HUES6 (cell line): ENCODE measurements around the gene DLGAP1.
"Not testable (repeated sequence)": the region's sequence is repeated elsewhere in the genome, so short reads cannot be mapped to it uniquely, and the experiment has no call there.

ENCODE experiments used
- H3K27ac ChIP-seq: 2 replicates; pipeline ENCODE4 v1.7.0; 2013; ENCODE audit warnings: low read depth, mild to moderate bottlenecking, low read length, inconsistent platforms
- H3K27me3 ChIP-seq: 2 replicates; pipeline ENCODE4 v1.6.1; 2013; ENCODE audit warnings: low read length; ENCODE audit not compliant: control insufficient read depth, insufficient read depth
- H3K36me3 ChIP-seq: 2 replicates; pipeline ENCODE4 v1.6.1; 2013; ENCODE audit warnings: low read length; ENCODE audit not compliant: control insufficient read depth, insufficient read depth
- H3K4me1 ChIP-seq: 2 replicates; pipeline ENCODE4 v1.6.1; 2013; ENCODE audit warnings: low read length; ENCODE audit not compliant: control insufficient read depth, insufficient read depth
- H3K4me3 ChIP-seq: 2 replicates; pipeline ENCODE4 v1.5.1; 2013; ENCODE audit warnings: low read depth, low read length
- H3K9ac ChIP-seq: one replicate; pipeline ENCODE4 v1.6.1; 2013; ENCODE audit warnings: mild to moderate bottlenecking, low read length
- H3K9me3 ChIP-seq: 2 replicates; pipeline ENCODE4 v1.6.1; 2013; ENCODE audit warnings: low read depth, low read length; ENCODE audit not compliant: control insufficient read depth, insufficient read depth

DLGAP1 gene

DNA sequence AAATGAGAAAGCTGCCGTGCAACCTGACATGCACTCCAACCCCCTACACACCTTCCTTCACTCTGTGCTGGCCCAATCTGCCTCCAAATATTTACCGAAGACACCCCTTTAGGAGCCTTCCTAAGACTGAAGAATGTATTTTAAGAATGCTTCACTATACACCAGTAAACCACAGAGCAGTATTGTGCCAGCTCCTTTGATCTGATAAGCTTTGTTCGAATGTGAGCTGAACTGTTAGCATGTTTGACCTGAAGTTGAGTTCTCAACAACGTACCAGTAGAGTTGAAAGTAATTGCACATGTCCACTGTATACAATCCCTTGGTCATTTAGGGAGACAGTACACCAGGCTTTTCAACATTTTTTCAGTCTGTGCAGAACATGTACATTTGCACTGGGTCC lies 745.9 kb downstream of the DLGAP1 start:
- Histone ChIP-seq H3K4me1 (no peaks in the 10 kb centered on the region), H3K4me3 (no peak overlapping the region), H3K9me3 (no peaks in the 10 kb centered on the region), H3K36me3 (no peaks in the 10 kb centered on the region), H3K27me3 (no peaks in the 10 kb centered on the region), H3K27ac (no peak overlapping the region), H3K9ac (no peak overlapping the region)

DNA sequence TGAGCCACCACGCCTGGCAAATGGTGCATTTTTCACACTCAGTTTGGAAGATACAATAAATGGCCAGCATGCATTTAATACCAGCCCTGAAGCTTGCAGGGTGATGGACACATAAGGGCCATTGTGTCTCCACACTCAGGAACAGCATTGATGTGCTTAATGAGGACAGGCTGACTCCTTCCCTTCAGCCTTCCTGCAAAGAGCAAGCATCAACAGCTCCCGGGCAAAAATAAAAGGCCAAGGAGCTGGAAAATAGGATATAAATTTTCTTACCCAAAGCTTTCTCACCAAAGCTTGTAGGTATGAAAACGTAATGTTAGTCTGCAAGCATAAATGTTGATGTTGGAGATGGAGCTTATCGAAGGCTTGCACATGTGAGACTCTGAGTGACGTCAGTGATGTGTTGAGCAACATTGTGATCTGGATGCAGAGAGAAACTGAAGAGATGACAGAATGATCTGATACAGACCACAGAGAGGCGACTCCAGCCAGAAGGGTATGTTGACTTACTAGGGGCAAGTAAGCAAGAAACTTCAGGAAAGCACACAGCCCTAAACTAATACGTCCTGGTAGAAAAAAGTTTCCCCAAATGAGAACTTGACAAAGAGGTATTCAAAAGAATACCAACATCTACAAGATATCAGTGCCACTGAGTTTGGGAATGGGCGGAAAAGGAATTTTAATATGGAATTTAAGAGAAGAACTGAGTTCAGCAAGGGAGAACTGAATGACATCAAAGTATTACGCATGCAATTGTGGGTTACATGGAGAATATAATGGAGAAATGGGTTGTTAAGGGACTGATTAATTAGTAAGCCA lies 748.6 kb downstream of the DLGAP1 start:
- Histone ChIP-seq H3K4me1 (no peaks in the 10 kb centered on the region), H3K27ac (no peak overlapping the region)

DNA sequence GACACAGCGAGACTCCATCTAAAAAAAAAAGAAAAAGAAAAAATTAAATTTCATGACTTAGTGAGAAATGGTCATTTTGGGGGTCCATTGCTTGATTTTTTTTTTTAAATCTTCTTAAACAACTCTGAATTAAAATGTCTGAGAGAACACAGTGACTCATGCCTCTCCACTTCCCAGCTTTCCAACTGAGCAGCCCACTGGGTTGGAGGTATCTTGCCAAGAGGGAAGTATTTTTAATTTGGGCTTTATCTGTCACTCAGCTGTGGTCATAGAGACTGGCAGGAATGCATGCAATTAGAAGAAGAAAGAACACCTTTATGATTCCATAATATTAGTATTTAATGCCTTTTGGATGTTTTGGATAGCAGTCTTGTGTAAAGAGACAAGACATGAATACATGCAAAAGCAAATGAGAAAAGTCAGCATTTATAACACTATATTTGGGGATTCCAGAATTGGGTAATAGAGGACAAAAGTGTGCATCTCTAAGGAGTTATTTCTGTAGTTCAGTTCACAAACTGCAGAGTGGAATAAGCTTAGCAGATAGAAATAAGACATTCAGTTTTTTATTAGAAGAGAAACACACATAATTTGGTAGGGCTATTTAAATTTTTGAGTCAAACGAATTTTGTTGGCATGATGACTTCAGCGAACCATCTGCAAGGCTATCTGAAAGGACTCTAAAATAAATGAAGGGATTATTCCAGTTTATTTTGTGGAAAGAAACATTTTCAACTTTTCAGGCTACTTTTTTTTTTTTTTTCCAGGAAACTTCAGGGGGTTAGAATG lies 750.4 kb downstream of the DLGAP1 start:
- H3K9me3 ChIP-seq, result no peaks in the 10 kb centered on the region

More for the DNA sequence above, 748.6 kb downstream of the DLGAP1 start:
- Histone ChIP-seq H3K27me3 (no peaks in the 10 kb centered on the region), H3K9me3 (no peaks in the 10 kb centered on the region), H3K36me3 (no peaks in the 10 kb centered on the region), H3K4me3 (no peak overlapping the region), H3K9ac (no peak overlapping the region)

DNA sequence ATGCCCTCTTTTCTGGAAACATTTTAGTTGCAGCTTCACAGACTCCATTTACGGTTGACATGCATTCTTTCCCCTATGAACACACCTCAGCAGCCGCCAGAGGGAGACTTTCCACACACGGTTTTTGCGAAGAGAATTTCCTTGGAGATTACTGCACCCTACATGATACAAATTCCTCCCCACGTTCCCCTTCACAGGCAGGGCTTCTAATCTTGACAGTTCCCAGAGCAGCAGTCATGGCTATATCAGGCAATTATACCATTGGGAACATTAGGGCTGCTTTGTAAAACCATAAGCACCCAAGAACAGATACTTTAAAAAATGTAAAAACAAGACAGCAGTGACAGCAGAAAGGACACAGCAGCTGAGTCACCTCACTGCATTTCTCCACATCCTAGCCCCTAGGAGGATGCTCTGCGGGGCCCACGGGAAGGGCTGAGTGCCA lies 751.4 kb downstream of the DLGAP1 start:
- no peaks in the 10 kb centered on the region for H3K4me1 ChIP-seq
- no peaks in the 10 kb centered on the region for H3K36me3 ChIP-seq
- no peak overlapping the region for H3K27ac ChIP-seq
- no peak overlapping the region for H3K9ac ChIP-seq
- H3K27me3 ChIP-seq, result no peaks in the 10 kb centered on the region
- H3K4me3 ChIP-seq, result no peak overlapping the region
- H3K9me3 ChIP-seq, result no peaks in the 10 kb centered on the region

More for the DNA sequence above, 750.4 kb downstream of the DLGAP1 start:
- no peak overlapping the region for H3K9ac ChIP-seq
- no peaks in the 10 kb centered on the region for H3K4me1 ChIP-seq
- H3K27me3 ChIP-seq, result no peaks in the 10 kb centered on the region
- H3K4me3 ChIP-seq, result no peak overlapping the region
- no peak overlapping the region for H3K27ac ChIP-seq
- H3K36me3 ChIP-seq, result no peaks in the 10 kb centered on the region

DNA sequence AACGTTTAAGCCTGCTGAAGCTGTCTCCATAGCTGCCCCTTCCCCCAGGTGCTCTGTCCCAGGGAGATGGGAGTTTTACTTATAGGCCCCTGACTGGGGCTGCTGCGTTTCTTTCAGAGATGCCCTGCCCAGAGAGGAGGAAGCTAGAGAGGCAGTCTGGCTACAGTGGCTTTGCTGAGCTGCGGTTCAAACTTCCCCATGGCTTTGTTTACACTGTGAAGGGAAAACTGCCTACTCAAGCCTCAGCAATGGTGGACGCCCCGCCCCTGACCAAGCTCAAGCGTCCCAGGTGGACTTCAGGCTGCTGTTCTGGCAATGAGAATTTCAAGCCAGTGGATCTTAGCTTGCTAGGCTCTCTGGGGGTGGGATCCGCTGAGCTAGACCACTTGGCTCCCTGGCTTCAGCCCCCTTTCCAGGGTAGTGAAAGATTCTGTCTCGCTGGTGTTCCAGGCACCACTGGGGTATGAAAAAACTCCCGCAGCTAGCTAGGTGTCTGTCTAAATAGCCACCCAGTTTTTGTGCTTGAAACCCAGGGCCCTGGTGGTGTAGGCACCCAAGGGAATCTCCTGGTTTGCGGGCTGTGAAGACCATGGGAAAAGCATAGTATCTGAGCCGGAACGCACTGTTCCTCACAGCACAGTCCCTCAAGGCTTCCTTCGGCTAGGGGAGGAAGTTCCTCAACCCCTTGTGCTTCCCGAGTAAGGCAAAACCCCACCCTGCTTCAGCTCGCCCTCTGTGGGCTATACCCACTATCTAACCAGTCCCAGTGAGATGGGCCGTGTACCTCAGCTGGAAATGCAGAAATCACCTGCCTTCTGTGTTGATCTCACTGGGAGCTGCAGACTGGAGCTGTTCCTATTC lies 755.2 kb downstream of the DLGAP1 start:
- H3K27ac ChIP-seq, H3K9me3 ChIP-seq, H3K4me3 ChIP-seq, H3K9ac ChIP-seq, H3K27me3 ChIP-seq, H3K36me3 ChIP-seq, H3K4me1 ChIP-seq: not testable (repeated sequence)

DNA sequence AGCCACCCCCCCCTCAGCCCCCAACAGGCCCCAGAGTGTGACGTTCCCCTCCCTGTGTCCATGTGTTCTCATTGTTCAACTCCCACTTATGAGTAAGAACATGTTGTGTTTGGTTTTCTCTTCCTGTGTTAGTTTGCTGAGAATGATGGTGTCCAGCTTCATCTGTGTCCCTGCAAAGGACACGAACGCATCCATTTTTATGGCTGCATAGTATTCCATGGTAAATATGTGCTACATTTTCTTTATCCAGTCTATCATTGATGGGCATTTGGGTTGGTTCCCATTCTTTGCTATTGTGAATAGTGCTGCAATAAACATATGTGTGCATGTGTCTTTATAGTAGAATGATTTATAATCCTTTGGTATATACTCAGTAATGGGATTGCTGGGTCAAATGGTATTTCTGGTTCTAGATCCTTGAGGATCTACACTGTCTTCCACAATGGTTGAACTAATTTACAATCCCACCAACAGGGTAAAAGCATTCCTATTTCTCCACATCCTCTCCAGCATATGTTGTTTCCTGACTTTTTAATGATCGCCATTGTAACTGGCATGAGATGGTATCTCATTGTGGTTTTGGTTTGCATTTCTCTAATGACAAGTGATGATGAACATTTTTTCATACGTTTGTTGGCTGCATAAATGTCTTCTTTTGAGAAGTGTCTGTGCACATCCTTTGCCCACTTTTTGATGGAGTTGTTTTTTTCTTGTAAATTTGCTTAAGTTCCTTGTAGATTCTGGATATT lies 760.9 kb downstream of the DLGAP1 start:
- not testable (repeated sequence) for H3K27ac ChIP-seq, H3K36me3 ChIP-seq, H3K9ac ChIP-seq, H3K27me3 ChIP-seq, H3K4me1 ChIP-seq, H3K9me3 ChIP-seq, H3K4me3 ChIP-seq

DNA sequence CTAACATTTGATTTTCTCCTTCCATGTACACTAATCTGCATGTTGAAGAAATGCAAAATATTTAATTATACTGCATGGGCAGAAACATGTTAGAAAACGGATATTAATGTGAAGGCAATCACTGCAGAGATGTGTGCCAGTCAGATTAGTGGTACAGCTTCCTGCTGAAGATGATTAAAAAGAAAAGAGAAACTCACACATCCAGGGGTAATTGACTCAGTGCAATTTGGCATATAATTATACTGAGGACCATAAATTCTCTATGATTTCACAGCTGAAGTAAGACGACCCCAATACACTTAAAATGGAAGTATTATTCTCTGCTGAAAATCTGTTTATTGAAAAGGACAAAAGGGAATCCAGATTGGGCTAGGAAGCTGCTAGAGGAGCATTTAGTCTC lies 761.7 kb downstream of the DLGAP1 start:
- H3K4me3 ChIP-seq, result no peak overlapping the region
- H3K9ac ChIP-seq, result no peak overlapping the region
- no peaks in the 10 kb centered on the region for H3K27me3 ChIP-seq
- H3K9me3 ChIP-seq, result no peaks in the 10 kb centered on the region
- H3K4me1 ChIP-seq, result peaks cover 9% of the 10 kb centered on the region
- no peaks in the 10 kb centered on the region for H3K36me3 ChIP-seq
- H3K27ac ChIP-seq, result no peak overlapping the region

DNA sequence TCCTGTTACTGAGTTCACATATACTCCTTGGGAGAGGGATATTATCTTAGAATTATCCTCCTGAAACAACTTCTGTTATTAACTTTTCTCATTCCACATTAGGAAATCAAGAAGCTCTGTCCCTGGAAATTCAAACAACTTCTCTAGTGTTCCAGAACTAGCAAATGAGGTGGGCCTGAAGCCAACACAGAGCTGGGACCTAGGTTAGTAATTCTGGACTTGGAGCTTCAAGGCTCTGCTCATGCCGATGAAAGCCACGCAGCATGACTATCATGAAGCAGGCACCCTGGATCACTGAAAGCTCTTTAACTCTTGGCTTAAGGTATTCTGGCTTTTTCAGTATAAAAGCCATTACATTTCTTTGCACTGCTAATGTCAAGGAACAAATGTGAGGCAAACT lies 762.4 kb downstream of the DLGAP1 start:
- no peaks in the 10 kb centered on the region for H3K9me3 ChIP-seq
- H3K9ac ChIP-seq, result no peak overlapping the region
- no peak overlapping the region for H3K27ac ChIP-seq
- H3K4me1 ChIP-seq, result peaks cover 10% of the 10 kb centered on the region
- H3K27me3 ChIP-seq, result no peaks in the 10 kb centered on the region
- H3K36me3 ChIP-seq, result no peaks in the 10 kb centered on the region
- H3K4me3 ChIP-seq, result no peak overlapping the region

DNA sequence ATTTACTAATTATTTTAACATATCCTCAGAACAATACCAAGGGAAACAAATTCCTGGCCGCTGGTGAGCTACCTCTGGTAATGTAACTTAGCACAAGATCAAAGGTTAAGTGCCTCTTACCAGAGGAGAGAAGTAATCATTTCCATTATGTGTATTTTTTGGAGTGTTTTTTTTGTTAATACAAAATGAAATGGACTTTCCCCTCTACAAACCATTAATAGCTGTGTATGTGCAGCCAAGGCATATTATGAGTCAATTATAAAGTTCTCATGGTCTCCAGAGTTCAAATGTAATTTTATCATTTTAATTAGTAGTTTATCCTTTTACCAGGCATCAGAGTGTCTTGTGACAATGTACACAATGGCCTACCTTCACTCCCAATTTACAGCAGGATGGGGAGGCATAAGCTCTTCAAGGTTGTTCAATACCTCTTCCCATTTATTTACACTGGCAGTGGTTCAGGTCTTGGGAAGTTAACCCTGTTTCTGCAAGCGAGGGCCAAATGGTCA lies 762.9 kb downstream of the DLGAP1 start:
- no peaks in the 10 kb centered on the region for H3K27me3 ChIP-seq
- H3K36me3 ChIP-seq, result no peaks in the 10 kb centered on the region
- peaks cover 10% of the 10 kb centered on the region for H3K4me1 ChIP-seq
- no peak overlapping the region for H3K4me3 ChIP-seq
- no peak overlapping the region for H3K27ac ChIP-seq
- no peaks in the 10 kb centered on the region for H3K9me3 ChIP-seq
- no peak overlapping the region for H3K9ac ChIP-seq

DNA sequence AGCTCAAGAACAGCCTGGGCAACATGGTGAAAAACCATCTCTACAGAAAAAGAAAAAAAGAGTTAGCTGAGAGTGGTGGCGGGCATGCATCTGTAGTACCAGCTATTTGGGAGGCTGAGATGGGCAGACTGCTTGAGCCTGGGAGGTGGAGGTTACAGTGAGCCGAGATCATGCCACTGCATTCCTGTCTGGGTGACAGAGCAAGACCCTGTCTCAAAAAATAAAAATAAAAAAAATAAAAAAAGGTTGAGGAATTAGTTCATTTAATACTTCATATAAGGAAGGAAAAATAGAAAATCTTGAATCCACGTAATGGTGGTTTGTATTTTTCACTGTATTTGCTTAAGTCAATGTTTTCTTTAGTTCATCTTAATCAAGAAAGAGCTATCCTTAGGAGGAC lies 763.4 kb downstream of the DLGAP1 start:
- Histone ChIP-seq H3K9me3 (peaks cover 3% of the 10 kb centered on the region; the same call in 1 of the 2 replicates), H3K36me3 (no peaks in the 10 kb centered on the region)

More for the DNA sequence above, 763.4 kb downstream of the DLGAP1 start:
- Histone ChIP-seq H3K27ac (no peak overlapping the region), H3K4me3 (no peak overlapping the region), H3K27me3 (no peaks in the 10 kb centered on the region), H3K4me1 (peaks cover 10% of the 10 kb centered on the region), H3K9ac (no peak overlapping the region)
